Keratinocyte (primary cell): ENCODE data around the gene PTPRT. TPM values are rescaled to one million over a fixed set of nuclear protein-coding genes. Genes with fewer than 3 reads are reported as not detected.

Source experiments
- DNase-seq: peaks from one replicate; pipeline ENCODE4 v3.0.0-alpha.2; 2011; ENCODE audit warnings: low read depth, missing footprints, low spot score
- FAIRE-seq: peaks from 2 replicates; lab custom pipeline; 2011; peaks lifted over from hg19 to GRCh38; lab: Jason Lieb, UNC
- H2AFZ ChIP-seq: 2 replicates; pipeline ENCODE4 v1.6.0; 2012; ENCODE audit warnings: low read length, control low read depth, inconsistent platforms; ENCODE audit not compliant: control insufficient read depth
- H3K27ac ChIP-seq: 2 replicates; pipeline ENCODE4 v1.5.1; 2011; ENCODE audit warnings: low read length; ENCODE audit not compliant: control insufficient read depth, insufficient read depth
- H3K27me3 ChIP-seq: 3 replicates; pipeline ENCODE4 v1.6.0; 2011; ENCODE audit warnings: low read length; ENCODE audit not compliant: control insufficient read depth, insufficient read depth; ENCODE audit errors: extremely low read depth
- H3K36me3 ChIP-seq, 2 experiments: 2 replicates in 1 of 2; 3 replicates in 1 of 2; pipeline ENCODE4 v1.5.1; 2011; ENCODE audit warnings: low read length in 2 of 2, mild to moderate bottlenecking in 1 of 2; ENCODE audit not compliant: control insufficient read depth in 2 of 2, insufficient read depth in 2 of 2; ENCODE audit errors: extremely low read depth in 1 of 2
- H3K4me1 ChIP-seq: 3 replicates; pipeline ENCODE4 v1.5.1; 2011; ENCODE audit warnings: low read length; ENCODE audit not compliant: control insufficient read depth, insufficient read depth; ENCODE audit errors: extremely low read depth
- H3K4me2 ChIP-seq: 3 replicates; pipeline ENCODE4 v1.6.0; 2011; ENCODE audit warnings: low read depth, low read length; ENCODE audit not compliant: control insufficient read depth, insufficient read depth; ENCODE audit errors: extremely low read depth
- H3K4me3 ChIP-seq, 3 experiments: fragments of 200-600 bp in 1 of 3; sonication (generic) in 1 of 3; 2 replicates in 2 of 3; 3 replicates in 1 of 3; pipeline ENCODE4 v1.5.1; 2011 to 2016; ENCODE audit warnings: low read length in 3 of 3, mild to moderate bottlenecking in 3 of 3, control low read depth in 2 of 3, inconsistent platforms in 1 of 3, low read depth in 1 of 3, mixed read lengths in 1 of 3, mixed run types in 1 of 3, moderate library complexity in 1 of 3; ENCODE audit not compliant: control insufficient read depth in 2 of 3, insufficient read depth in 2 of 3; ENCODE audit errors: extremely low read depth in 1 of 3
- H3K79me2 ChIP-seq: 2 replicates; pipeline ENCODE4 v1.6.0; 2012; ENCODE audit warnings: low read length; ENCODE audit not compliant: control insufficient read depth, insufficient read depth
- H3K9ac ChIP-seq: 3 replicates; pipeline ENCODE4 v1.6.0; 2011; ENCODE audit warnings: low read length; ENCODE audit not compliant: control insufficient read depth, insufficient read depth; ENCODE audit errors: extremely low read depth
- H3K9me1 ChIP-seq: 3 replicates; pipeline ENCODE4 v1.6.0; 2011; ENCODE audit warnings: low read length; ENCODE audit not compliant: control insufficient read depth, insufficient read depth; ENCODE audit errors: extremely low read depth
- H3K9me3 ChIP-seq: 2 replicates; pipeline ENCODE4 v1.5.1; 2012; ENCODE audit warnings: low read depth, low read length; ENCODE audit not compliant: control insufficient read depth
- H4K20me1 ChIP-seq: 3 replicates; pipeline ENCODE4 v1.6.0; 2011; ENCODE audit warnings: low read length; ENCODE audit not compliant: control insufficient read depth, insufficient read depth; ENCODE audit errors: extremely low read depth
- CTCF ChIP-seq, 3 experiments: IDR thresholded peaks in 1 of 3; conservative IDR thresholded peaks in 1 of 3; optimal IDR thresholded peaks in 1 of 3; 2 replicates in 2 of 3; 3 replicates in 1 of 3; pipeline versions ENCODE3 to v1.5.1; 2011; ENCODE audit warnings: low read length in 3 of 3, mild to moderate bottlenecking in 3 of 3, moderate library complexity in 2 of 3, control low read depth in 1 of 3, inconsistent platforms in 1 of 3; ENCODE audit not compliant: insufficient read depth in 2 of 3; ENCODE audit errors: extremely low read depth in 1 of 3
- EZH2 ChIP-seq: IDR thresholded peaks from one replicate; pipeline ENCODE4 v1.6.1; 2012; ENCODE audit warnings: inconsistent platforms, mild to moderate bottlenecking, low read length, moderate library complexity
- dilution Hi-C: fragments of 300-500 bp; cut with MboI; formaldehyde crosslinking; loops from one replicate; pipeline ENCODE4 v1.7.0; 2020; ENCODE audit warnings: low sequenced_read_pairs; ENCODE audit not compliant: extremely low pct_ligation_motif_present
- polyA plus RNA-seq, 5 experiments: library from polyadenylated mRNA; depleted of rRNA in 3 of 5; stranded (reverse) in 3 of 5; stranded (forward) in 1 of 5; unstranded in 1 of 5; fragments of >200 nt; gene quantifications; 1 replicate in 1 of 5; 2 replicates in 3 of 5; 3 replicates in 1 of 5; pipeline versions ENCODE4 v1.2.1 to v1.2.3, GENCODE V29; 2011 to 2012; ENCODE audit warnings: missing spikeins in 2 of 5, low read depth in 1 of 5, low replicate concordance in 1 of 5

The PTPRT gene
- polyA plus RNA-seq, 1 donor (not counting 4 experiments of a cell fraction or from before 2014, with no cell fraction given): not detected

- no peaks in the 10 kb centered on the region for H3K36me3 ChIP-seq
- no peak overlapping the region for H3K4me2 ChIP-seq
- H3K27me3 ChIP-seq: no peaks in the 10 kb centered on the region
- H3K9ac ChIP-seq: no peak overlapping the region
- no peaks in the 10 kb centered on the region for H4K20me1 ChIP-seq
- H3K9me1 ChIP-seq: no peaks in the 10 kb centered on the region
- H3K4me1 ChIP-seq: no peaks in the 10 kb centered on the region
- no peak for TF ChIP-seq EZH2
- no peak for TF ChIP-seq CTCF (optimal IDR thresholded peaks at IDR 0.05 in 1 of 3, IDR thresholded peaks at IDR 0.05 in 1 of 3, conservative IDR thresholded peaks at IDR 0.05 in 1 of 3; ENCODE audit: extremely low read depth in 1 of 3, insufficient read depth in 2 of 3, low read length in 3 of 3)
- H3K27ac ChIP-seq: no peak overlapping the region
- H3K4me3 ChIP-seq: no peak overlapping the region
- dilution Hi-C loops: no loop called here
- no peak for DNase-seq
- no peak overlapping the region for H2AFZ ChIP-seq
- peaks cover 3% of the 10 kb centered on the region for H3K9me3 ChIP-seq
- no peak for FAIRE-seq
- no peaks in the 10 kb centered on the region for H3K79me2 ChIP-seq
Measured at GRCh38 chr20:42399802-42400201, 789.9 kb downstream of the PTPRT start.

GRCh38 chr20:42392442-42392841 lies 797.3 kb downstream of the PTPRT start:
- TF ChIP-seq CTCF (optimal IDR thresholded peaks at IDR 0.05 in 1 of 3, IDR thresholded peaks at IDR 0.05 in 1 of 3, conservative IDR thresholded peaks at IDR 0.05 in 1 of 3; ENCODE audit: extremely low read depth in 1 of 3, insufficient read depth in 2 of 3, low read length in 3 of 3): no peak
- no peak for TF ChIP-seq EZH2
- Histone ChIP-seq H3K4me3 (no peak overlapping the region), H3K4me2 (no peak overlapping the region), H3K9ac (no peak overlapping the region), H3K36me3 (no peaks in the 10 kb centered on the region), H4K20me1 (no peaks in the 10 kb centered on the region), H2AFZ (no peak overlapping the region), H3K27ac (no peak overlapping the region), H3K9me1 (no peaks in the 10 kb centered on the region), H3K79me2 (no peaks in the 10 kb centered on the region), H3K27me3 (no peaks in the 10 kb centered on the region), H3K4me1 (no peaks in the 10 kb centered on the region), H3K9me3 (no peaks in the 10 kb centered on the region)
- DNase-seq (no peak), FAIRE-seq (no peak)
- dilution Hi-C loops: no loop called here
